ENCODE results near the gene EIF4ENIF1.
"Not testable (repeated sequence)": the region's sequence is repeated elsewhere in the genome, so short reads cannot be mapped to it uniquely, and the experiment has no call there.

EIF4ENIF1 gene

GRCh38 chr22:31489632-31490495 lies at the start of gene EIF4ENIF1:
EIF4ENIF1 (minus strand) TSS chr22:31489842; CDS start chr22:31488718, 1,124 bp downstream.
- Mint-ChIP-seq H3K4me3 (peak within 1 kb of the TSS; percentile 80), H3K9me3 (no peaks in the 10 kb centered on the region), H3K36me3 (peaks cover 49% of the 10 kb centered on the region), H3K27ac (peak within 1 kb of the TSS; percentile 96), H3K4me1 (peaks cover 30% of the 10 kb centered on the region)
- peak; percentile 78 for ATAC-seq
- peak; percentile 70 to 91 for DNase-seq (ENCODE audit: low spot score in 2 of 2)

- DNase-seq (ENCODE audit: low spot score in 2 of 2) = peak; percentile 9 to 69
- Mint-ChIP-seq H3K36me3 (peaks cover 97% of the 10 kb centered on the region), H3K4me1 (peaks cover 62% of the 10 kb centered on the region), H3K9me3 (no peaks in the 10 kb centered on the region), H3K27ac (peak overlapping the region; percentile 92), H3K4me3 (peak overlapping the region; percentile 52)
- ATAC-seq = peak; percentile 82
These were observed 49.2 kb upstream of the EIF4ENIF1 start for GRCh38 chr22:31538815-31539214.

- peaks cover 97% of the 10 kb centered on the region for H3K36me3 Mint-ChIP-seq
- peak overlapping the region; percentile 52 for H3K4me3 Mint-ChIP-seq
- peak; percentile 92 for ATAC-seq
- H3K27ac Mint-ChIP-seq = peak overlapping the region; percentile 92
- H3K4me1 Mint-ChIP-seq = peaks cover 75% of the 10 kb centered on the region
- no peaks in the 10 kb centered on the region for H3K9me3 Mint-ChIP-seq
- DNase-seq (ENCODE audit: low spot score in 2 of 2) = peak; percentile 28 to 81
These were observed 47.4 kb upstream of the EIF4ENIF1 start for GRCh38 chr22:31537019-31537535.

- peak overlapping the region; percentile 93 for H3K27ac Mint-ChIP-seq
- no peak for ATAC-seq
- peaks cover 99% of the 10 kb centered on the region for H3K36me3 Mint-ChIP-seq
- H3K4me1 Mint-ChIP-seq = peaks cover 75% of the 10 kb centered on the region
- H3K9me3 Mint-ChIP-seq = no peaks in the 10 kb centered on the region
- DNase-seq (ENCODE audit: low spot score in 2 of 2) = no peak
- H3K4me3 Mint-ChIP-seq = peak overlapping the region; percentile 12
These were observed 43.7 kb upstream of the EIF4ENIF1 start for GRCh38 chr22:31533374-31533773.

GRCh38 chr22:31532060-31532459 lies 42.4 kb upstream of the EIF4ENIF1 start:
- Mint-ChIP-seq H3K27ac (peak overlapping the region; percentile 93), H3K9me3 (no peaks in the 10 kb centered on the region), H3K4me3 (no peak overlapping the region), H3K4me1 (peaks cover 65% of the 10 kb centered on the region), H3K36me3 (peaks cover 99% of the 10 kb centered on the region)
- no peak for DNase-seq (ENCODE audit: low spot score in 2 of 2)
- no peak for ATAC-seq

- H3K4me3 Mint-ChIP-seq = peak overlapping the region; percentile 18
- peaks cover 99% of the 10 kb centered on the region for H3K36me3 Mint-ChIP-seq
- no peak for DNase-seq (ENCODE audit: low spot score in 2 of 2)
- peak overlapping the region; percentile 93 for H3K27ac Mint-ChIP-seq
- no peak for ATAC-seq
- peaks cover 63% of the 10 kb centered on the region for H3K4me1 Mint-ChIP-seq
- H3K9me3 Mint-ChIP-seq = no peaks in the 10 kb centered on the region
These were observed 41.2 kb upstream of the EIF4ENIF1 start for GRCh38 chr22:31530823-31531195.

GRCh38 chr22:31526270-31526669 lies 36.6 kb upstream of the EIF4ENIF1 start:
- peaks cover 92% of the 10 kb centered on the region for H3K36me3 Mint-ChIP-seq
- ATAC-seq (peak; percentile 93), DNase-seq (ENCODE audit: low spot score in 2 of 2) (peak; percentile 18 to 69)
- no peaks in the 10 kb centered on the region for H3K9me3 Mint-ChIP-seq
- peak overlapping the region; percentile 91 for H3K27ac Mint-ChIP-seq
- H3K4me1 Mint-ChIP-seq = peaks cover 58% of the 10 kb centered on the region
- peak overlapping the region; percentile 62 for H3K4me3 Mint-ChIP-seq

- Mint-ChIP-seq H3K4me3 (peak overlapping the region; percentile 62), H3K4me1 (peaks cover 56% of the 10 kb centered on the region), H3K36me3 (peaks cover 89% of the 10 kb centered on the region), H3K27ac (peak overlapping the region; percentile 91)
- DNase-seq (ENCODE audit: low spot score in 2 of 2) = peak in 1 of 2 donors; percentile 10
- ATAC-seq = peak; percentile 71
- not testable (repeated sequence) for H3K9me3 Mint-ChIP-seq
These were observed 34.5 kb upstream of the EIF4ENIF1 start for GRCh38 chr22:31524132-31524531.

GRCh38 chr22:31520051-31520450 lies 30.4 kb upstream of the EIF4ENIF1 start:
- Mint-ChIP-seq H3K4me1 (peaks cover 46% of the 10 kb centered on the region), H3K9me3 (no peaks in the 10 kb centered on the region), H3K36me3 (peaks cover 87% of the 10 kb centered on the region), H3K4me3 (no peak overlapping the region), H3K27ac (peak overlapping the region; percentile 71)
- DNase-seq (ENCODE audit: low spot score in 2 of 2) (no peak), ATAC-seq (peak; percentile 74)

GRCh38 chr22:31509061-31509762 lies 19.6 kb upstream of the EIF4ENIF1 start:
- H3K36me3 Mint-ChIP-seq = peaks cover 91% of the 10 kb centered on the region
- peaks cover 22% of the 10 kb centered on the region for H3K4me1 Mint-ChIP-seq
- DNase-seq (ENCODE audit: low spot score in 2 of 2) = no peak
- peak overlapping the region; percentile 50 for H3K27ac Mint-ChIP-seq
- H3K9me3 Mint-ChIP-seq = no peaks in the 10 kb centered on the region
- no peak overlapping the region for H3K4me3 Mint-ChIP-seq
- ATAC-seq = no peak

GRCh38 chr22:31508536-31508935 lies 18.9 kb upstream of the EIF4ENIF1 start:
- DNase-seq (ENCODE audit: low spot score in 2 of 2) = no peak
- no peak for ATAC-seq
- Mint-ChIP-seq H3K4me3 (no peak overlapping the region), H3K36me3 (peaks cover 91% of the 10 kb centered on the region), H3K9me3 (no peaks in the 10 kb centered on the region), H3K4me1 (peaks cover 29% of the 10 kb centered on the region), H3K27ac (peak overlapping the region; percentile 50)

GRCh38 chr22:31507517-31507916 lies 17.9 kb upstream of the EIF4ENIF1 start:
- not testable (repeated sequence) for DNase-seq (ENCODE audit: low spot score in 2 of 2); H3K4me3 Mint-ChIP-seq; H3K9me3 Mint-ChIP-seq; ATAC-seq
- Mint-ChIP-seq H3K4me1 (peaks cover 37% of the 10 kb centered on the region), H3K27ac (peak overlapping the region; percentile 48), H3K36me3 (peaks cover 91% of the 10 kb centered on the region)

GRCh38 chr22:31504282-31504681 lies 14.6 kb upstream of the EIF4ENIF1 start:
- H3K27ac Mint-ChIP-seq = no peak overlapping the region
- peaks cover 91% of the 10 kb centered on the region for H3K36me3 Mint-ChIP-seq
- H3K9me3 Mint-ChIP-seq = no peaks in the 10 kb centered on the region
- ATAC-seq (peak; percentile 73), DNase-seq (ENCODE audit: low spot score in 2 of 2) (no peak)
- no peak overlapping the region for H3K4me3 Mint-ChIP-seq
- peaks cover 46% of the 10 kb centered on the region for H3K4me1 Mint-ChIP-seq

- no peak for DNase-seq (ENCODE audit: low spot score in 2 of 2)
- Mint-ChIP-seq H3K4me3 (no peak overlapping the region), H3K27ac (no peak overlapping the region), H3K4me1 (peaks cover 37% of the 10 kb centered on the region), H3K36me3 (peaks cover 91% of the 10 kb centered on the region), H3K9me3 (no peaks in the 10 kb centered on the region)
- no peak for ATAC-seq
These were observed 13.7 kb upstream of the EIF4ENIF1 start for GRCh38 chr22:31503211-31503964.

- Mint-ChIP-seq H3K9me3 (no peaks in the 10 kb centered on the region), H3K36me3 (peaks cover 90% of the 10 kb centered on the region), H3K27ac (peak overlapping the region; percentile 29), H3K4me3 (peak overlapping the region; percentile 7), H3K4me1 (peaks cover 45% of the 10 kb centered on the region)
- DNase-seq (ENCODE audit: low spot score in 2 of 2) (no peak), ATAC-seq (no peak)
These were observed 12.1 kb upstream of the EIF4ENIF1 start for GRCh38 chr22:31501738-31502137.
